ENCODE measurements around the gene MYO16. TPM values are rescaled to one million over a fixed set of nuclear protein-coding genes. Genes with fewer than 3 reads are reported as not detected.
"Not testable (repeated sequence)": the region's sequence is repeated elsewhere in the genome, so short reads cannot be mapped to it uniquely, and the experiment has no call there.

Gene MYO16
- total RNA-seq, 1 donor from 2014 or later: not detected

DNA sequence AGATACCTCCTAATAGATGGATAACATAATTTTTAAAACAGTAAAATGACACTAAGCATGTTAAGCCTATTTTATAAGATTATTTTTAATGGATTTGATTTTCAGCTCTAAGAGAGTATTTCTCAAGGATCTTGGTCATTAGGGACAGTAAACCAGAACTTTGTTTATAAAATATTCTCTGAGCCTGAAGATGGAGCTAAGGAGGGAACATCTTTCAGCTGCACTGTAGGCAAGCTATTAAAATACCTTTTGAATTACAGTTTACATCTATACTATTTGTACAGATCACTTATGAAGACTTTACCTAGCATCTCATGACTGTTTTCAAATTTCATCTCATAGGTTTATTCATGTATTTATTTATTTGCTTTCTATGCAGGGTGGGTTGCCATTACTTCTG is 345.3 kb downstream of the MYO16 start:
- no peak for DNase-seq (ENCODE audit: low read depth in 2 of 2)

DNA sequence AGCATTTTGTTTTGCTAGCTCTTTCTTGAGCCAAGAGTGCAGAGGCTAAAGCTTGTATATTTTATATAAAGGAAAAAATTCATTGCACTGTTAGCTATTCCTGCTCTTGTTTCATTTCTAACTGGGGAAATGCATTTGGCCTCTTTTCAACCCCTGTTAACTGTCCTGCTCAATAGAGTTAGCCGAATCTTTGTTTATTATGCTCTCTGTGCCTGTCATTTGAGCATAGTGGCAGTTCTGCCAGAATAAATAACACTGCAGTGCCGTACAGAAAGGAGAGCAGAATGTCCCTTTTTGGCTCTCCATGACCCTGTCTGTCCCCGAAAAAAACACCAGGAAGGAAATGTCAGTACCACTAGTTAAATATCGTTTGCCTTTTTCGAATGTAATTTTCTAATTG is 350.8 kb downstream of the MYO16 start:
- peak in 1 of 2 donors; percentile 84 for DNase-seq (ENCODE audit: low read depth in 2 of 2)

DNA sequence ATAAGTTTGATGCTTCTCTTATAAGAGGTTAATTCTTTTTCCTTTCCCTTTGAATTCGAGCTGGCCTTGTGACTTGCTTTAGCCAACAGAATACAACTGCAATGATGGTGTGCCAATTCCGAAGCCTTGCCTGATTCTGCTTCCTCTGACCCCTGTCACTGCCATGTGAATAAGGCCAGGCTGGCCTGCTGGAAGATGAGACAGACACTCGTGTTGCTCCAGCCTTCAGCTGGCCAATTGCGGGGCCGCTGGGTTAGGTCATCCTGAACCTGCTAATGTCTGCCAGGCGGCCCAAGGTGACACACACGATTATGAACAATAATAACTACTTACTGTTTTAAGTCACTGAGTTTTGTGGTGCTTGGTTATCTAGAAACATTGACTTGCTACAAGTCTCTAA is 352.0 kb downstream of the MYO16 start:
- DNase-seq (ENCODE audit: low read depth in 2 of 2): no peak

DNA sequence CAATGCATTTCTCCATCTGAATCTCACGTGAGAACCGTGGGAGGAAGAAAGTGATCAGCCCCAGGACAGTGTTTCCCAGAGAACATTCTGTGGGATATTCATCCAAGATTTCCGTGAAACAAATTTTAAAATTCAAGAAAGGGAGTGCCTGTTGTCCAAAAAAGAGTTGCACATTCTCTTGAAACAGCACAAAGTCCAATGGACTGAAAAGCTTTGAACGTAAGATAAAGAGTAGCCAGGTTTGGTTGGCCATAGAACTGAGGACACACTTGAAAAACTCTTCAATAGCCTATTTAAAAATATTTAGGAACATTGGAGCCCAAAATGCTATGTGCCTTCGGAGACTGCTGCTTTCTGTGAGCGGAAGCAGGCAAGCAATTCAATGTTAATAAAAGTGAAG is 353.9 kb downstream of the MYO16 start:
- no peak for DNase-seq (ENCODE audit: low read depth in 2 of 2)

DNA sequence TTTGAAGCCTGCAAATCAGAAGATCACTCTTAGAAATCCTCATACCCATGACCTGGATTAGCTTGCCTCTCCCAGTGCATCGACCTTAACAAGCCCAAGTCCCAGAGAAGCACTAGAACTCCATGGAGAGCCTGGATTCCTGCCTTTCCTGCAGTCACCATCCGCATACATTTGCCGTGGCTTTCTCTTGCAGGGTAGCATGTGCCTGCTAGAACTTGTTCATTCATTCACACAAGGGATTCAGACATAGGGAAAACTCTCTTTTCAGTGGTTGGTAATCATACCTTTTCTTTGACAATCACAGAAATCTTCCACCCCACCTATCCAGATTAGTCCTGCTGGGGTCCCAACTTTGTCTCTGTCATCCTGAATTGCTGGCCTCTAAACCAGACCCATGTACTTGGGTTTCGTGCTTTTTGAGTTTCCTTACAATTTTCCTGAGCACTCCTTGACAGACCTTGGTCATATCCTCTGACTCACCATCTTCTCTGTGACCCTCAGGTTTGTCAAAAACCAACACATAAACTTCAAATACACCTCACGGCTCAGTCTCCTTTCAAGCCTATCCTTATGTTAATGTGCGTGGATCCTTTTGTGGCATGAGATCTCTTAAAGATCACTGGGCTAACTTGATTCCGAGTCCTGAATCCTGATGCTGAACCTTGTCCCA is 355.0 kb downstream of the MYO16 start:
- DNase-seq (ENCODE audit: low read depth in 2 of 2): no peak

DNA sequence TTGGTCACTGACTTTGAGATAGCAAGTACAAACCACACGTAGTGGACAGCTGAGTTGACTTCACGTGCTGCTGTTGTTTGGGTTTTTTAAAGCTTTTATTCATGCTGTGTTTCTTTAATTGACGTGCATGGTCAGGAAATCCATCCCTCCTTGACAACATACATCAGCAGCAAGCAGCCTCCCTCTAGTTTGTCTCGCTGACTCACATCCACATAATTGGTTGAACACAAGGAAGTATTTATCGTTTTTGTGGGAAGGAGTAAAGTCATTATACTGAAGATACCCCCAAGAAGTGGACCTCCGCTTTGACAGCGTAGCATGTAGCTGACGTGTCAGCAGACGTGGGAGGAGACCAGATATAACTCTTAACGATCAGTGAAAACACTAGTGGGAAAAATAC is 355.8 kb downstream of the MYO16 start:
- no peak for DNase-seq (ENCODE audit: low read depth in 2 of 2)

DNA sequence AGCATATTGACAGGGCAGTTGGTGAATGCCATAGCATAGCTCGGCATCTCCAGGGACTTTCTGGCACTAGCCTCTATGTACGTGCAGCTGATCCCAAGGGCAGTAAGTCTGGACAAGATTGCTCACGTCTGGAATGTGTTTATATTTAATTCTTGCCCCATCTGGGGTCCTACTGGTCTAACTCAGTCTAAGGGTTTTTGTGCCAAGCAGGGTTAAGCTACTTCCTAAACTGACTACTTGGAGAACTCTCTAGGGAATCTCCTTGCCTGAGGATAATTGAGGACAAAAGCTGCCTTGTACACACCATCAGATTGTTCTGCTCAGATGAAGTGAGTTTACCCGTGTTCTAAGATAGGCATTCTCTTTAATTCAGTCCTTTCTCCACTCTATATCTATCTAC is 358.1 kb downstream of the MYO16 start:
- DNase-seq (ENCODE audit: low read depth in 2 of 2): no peak

DNA sequence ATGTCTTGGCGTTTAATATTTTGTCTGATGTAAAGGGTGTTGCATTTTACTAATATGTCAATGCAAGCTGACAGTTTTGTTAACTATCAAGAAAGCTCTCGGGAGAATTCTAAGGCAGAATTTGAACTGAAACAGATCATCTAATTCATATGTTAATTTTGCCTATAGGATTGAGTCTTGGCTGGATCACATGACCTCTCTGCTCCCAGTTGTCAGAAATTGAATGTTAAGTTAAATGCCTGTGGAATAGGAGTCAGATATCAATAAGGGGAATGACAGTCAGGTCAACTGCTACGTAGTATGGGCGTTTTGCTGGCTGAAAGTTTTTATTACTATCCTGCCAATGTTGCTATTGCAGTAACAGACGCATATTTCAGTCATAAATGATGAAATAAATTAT is 358.5 kb downstream of the MYO16 start:
- DNase-seq (ENCODE audit: low read depth in 2 of 2): no peak

DNA sequence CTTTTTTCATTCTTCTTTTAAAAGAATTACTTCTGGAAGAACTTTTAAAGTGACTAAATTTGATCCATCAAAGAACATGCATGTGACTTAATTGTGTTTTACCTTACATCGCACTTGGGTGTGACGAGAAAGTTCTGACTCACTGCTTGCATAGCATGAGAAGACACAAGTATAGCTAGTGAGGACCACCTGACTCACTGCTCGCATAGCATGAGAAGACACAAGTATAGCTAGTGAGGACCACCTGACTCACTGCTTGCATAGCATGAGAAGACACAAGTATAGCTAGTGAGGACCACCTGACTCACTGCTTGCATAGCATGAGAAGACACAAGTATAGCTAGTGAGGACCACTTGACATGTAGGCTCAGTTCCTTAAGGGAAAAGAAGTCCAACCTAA is 362.0 kb downstream of the MYO16 start:
- not testable (repeated sequence) for DNase-seq (ENCODE audit: low read depth in 2 of 2)

DNA sequence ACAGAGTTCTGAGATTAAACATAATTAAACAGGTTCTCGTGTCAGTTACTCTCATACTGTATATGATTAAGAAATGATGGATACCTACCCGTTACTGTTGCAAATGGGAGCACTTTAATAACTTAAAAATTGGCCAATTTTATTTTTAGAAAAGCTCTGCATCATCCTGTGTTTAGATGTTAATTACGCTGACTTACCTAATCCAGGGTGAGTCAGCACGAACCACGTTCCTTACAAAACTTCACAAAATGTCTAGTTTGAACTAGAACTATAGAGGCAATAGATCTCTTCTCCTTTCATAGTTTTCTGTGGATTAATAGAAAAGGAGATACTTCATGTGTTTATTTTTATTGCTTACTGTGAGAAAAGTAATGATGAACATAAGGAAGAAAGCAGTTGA is 363.9 kb downstream of the MYO16 start:
- DNase-seq (ENCODE audit: low read depth in 2 of 2): no peak

DNA sequence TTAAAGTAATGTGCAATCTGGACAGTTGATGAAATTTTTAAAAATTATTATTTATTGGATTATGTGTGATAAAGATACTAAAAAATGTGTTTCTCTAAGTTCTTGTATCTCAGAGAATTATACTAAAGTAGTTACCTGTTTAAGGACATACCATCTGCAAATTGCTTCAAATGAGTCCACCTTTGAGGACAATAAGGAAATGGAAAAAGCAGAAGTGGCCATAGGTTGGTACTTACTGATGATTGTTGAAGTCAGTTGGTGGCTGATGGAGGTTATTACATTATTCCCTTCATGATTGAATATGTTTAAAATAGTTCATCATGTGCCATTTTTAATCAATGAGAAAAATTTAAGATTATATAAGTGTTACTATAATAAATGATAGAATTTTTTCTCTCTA is 367.0 kb downstream of the MYO16 start:
- DNase-seq (ENCODE audit: low read depth in 2 of 2): no peak

DNA sequence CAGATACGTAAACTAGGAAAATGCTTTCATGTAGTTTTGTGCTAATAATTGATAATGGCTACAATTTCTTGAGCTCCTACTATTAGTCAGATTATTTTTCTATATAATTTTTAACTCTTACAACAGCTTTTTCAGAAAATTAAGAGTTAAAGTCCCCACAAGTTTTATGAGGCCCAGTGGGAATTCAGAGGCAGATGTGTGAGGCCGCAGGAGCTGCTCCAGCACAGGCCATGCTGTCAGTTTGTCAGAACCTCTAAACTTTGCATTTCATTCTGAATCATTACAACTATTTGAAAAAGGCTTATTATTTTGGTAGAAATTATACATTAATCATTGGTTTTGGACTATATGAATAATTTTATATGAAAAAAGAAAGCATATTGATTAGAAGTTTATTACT is 370.8 kb downstream of the MYO16 start:
- DNase-seq (ENCODE audit: low read depth in 2 of 2): no peak

DNA sequence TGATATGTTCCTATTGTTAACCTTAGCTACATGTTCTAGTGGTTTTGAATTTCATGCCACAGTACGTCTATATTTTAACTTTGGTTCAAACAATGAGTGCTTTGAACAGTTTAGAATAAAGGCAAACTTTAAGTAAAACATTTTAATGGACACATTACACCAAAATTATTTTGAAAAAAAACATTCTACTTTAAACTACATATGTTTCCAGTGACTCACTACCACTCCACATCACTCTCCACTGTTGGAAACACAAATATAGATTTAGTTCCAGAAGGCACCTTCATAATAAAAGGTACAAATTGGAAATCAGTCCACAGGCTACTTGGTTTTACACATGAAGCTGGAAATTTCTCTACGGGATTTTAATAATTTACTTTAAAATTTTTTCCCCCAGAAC is 373.5 kb downstream of the MYO16 start:
- no peak for DNase-seq (ENCODE audit: low read depth in 2 of 2)

DNA sequence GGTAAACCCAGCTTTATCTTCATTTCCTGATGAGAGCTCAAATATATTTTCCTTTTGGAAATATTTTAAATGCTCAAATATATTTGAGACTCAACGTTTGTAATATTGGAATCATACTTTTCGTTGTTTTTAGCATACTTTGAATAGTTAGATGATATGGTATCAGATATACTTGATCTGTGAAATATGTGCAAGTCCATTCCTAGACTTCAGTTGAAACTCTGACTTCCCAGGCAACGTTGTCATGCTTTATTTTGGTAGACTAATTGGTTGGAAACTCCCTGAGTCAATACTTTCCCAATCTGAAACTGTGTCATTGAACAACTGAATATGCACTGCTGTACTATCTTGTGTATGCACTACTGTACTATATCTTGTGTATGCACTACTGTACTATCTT is 378.5 kb downstream of the MYO16 start:
- DNase-seq (ENCODE audit: low read depth in 2 of 2): no peak

DNA sequence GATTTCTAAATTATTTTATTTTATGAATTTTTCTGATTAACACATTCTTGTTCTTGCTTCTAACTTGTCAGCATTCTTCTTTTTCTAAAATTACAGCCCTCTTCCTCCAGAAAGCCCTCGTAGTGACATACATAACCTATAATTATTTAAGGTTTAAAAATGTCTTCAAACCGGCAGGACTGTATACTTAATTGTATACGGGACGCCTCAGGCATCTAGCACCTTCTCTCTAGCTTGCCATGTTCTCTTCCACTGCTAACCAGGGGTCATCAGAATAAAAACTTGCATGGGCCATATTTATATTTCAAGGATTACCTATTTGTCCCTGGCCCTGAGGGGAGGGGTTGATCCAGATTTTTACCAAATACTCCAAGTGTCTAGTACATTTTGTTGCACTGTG is 380.3 kb downstream of the MYO16 start:
- no peak for DNase-seq (ENCODE audit: low read depth in 2 of 2)

DNA sequence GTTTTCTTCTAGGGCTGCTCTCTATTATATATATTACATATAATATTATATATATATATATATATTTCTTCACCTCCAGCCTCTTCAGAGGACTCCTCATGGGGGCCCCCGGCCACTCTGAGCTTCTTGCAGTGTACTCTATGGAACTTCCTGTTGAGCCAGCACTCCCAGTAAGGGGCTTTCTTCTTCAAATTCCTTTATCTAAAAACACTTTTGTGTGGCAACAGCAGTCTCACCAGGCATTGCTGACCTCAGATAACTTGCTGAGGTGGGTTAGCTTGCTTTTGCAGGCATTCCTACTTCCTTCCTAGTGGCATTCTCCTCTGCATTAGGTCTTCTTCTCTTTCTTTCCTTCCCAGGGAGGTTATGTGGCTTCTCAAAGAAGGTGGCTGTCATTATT is 381.5 kb downstream of the MYO16 start:
- no peak for DNase-seq (ENCODE audit: low read depth in 2 of 2)

DNA sequence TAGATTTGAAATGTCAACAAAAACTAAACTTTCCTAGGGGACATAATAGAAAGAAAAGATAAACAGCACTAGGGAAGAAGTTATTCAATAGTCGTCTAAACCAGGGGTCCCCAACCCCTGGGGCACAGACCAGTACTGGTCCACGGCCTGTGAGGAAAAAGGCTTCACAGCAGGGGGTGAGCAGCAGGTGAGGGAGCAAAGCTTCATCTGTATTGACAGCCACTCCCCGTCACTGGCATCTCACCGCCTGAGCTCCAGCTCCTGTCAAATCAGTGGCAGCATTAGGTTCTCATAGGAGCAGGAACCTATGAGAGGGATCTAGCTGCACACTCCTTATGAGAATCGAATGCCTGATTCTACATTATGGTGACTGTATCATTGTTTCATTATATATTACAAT is 382.7 kb downstream of the MYO16 start:
- no peak for DNase-seq (ENCODE audit: low read depth in 2 of 2)

DNA sequence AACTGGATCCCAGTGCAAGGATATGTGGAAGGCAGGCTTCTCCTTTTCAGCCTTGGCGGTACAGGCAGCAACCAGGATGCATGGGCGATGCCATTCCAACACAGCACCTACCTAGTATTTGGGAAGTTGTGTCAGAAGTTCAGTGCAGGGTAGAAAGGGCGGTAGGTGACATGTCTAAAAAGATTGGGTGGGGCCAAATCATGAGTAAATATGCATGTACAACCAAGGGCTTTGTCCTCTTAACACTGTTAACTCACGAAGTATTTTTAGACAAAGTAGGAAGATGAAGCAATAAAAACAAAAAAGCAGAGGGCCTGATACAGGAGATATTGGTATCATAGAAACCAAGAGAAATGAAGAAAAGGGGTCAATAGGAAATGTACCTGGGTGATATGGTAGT is 392.1 kb downstream of the MYO16 start:
- no peak for DNase-seq (ENCODE audit: low read depth in 2 of 2)

DNA sequence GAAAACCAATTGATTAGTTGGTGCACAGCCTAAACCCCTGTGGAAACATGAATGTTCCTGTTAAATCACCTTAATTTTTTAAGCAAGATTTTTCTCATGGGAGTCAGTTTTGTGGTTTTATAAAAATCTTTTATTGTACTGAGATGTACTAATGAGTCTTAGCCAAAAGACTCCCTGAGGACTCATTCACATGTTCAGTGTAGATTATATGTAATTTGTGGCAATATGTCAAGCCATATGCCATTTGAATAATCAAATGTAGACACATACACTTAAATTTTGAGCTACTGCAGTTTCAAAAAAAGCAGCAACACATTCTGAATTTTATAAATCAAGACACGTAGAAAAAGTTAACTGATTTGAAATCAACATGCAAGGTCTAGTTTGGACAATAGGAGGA is 395.2 kb downstream of the MYO16 start:
- no peak for DNase-seq (ENCODE audit: low read depth in 2 of 2)

DNA sequence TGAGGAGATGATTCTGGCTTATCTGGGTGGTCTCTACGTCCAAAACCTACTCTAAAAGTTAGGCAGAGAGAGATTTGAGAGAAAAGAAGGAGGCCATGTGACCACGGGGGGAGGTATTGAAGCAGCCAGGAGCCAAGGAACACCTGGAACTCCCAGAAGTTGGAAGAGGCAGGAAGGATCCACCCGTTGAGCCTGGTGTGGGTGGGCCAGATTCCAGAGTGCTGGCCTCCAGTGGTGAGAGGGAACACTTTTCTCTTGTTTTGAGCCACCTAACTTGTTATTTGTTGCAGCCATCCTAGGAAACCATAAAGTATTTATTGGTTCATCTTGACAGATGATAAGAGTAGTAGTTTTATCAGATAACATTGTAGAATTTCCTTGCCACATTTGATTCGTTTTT is 396.9 kb downstream of the MYO16 start:
- no peak for DNase-seq (ENCODE audit: low read depth in 2 of 2)

DNA sequence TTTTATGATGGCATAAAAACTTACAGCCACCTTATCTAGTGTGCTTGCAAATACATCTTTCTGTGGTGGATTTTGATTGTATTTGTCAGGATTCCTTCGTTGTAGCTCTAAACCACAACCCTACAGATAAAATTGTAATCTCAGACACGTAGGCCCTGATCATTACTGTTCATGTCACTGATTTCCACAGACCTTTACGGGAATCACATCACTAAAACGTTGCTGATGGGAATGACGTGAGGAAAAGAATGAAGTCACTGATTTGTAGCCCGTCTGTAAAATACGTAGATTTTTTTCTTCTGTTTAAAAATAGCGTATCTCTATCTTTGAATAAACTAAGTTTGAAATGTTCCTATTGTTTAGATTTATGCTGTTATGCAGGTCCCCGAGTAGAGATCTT is 399.2 kb downstream of the MYO16 start:
- no peak for DNase-seq (ENCODE audit: low read depth in 2 of 2)

DNA sequence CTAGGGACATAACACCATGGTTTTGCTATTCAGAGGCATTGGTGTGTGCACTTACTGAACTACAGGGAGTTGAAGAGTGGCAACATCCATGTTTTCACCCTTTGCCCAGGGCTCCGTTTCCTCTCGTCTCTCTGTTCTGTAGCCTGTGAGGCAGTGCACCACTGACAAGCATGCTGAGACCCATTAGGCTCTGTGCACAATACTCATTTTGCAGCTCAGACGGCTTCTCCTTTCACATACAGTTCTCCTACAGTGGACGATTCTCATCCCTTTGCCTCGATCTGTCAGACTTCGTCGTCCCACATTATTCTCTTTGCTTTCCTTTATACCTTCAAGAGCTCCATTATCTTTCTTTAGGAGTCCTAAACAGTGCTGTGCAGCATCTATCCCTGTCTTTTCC is 403.7 kb downstream of the MYO16 start:
- no peak for DNase-seq (ENCODE audit: low read depth in 2 of 2)

DNA sequence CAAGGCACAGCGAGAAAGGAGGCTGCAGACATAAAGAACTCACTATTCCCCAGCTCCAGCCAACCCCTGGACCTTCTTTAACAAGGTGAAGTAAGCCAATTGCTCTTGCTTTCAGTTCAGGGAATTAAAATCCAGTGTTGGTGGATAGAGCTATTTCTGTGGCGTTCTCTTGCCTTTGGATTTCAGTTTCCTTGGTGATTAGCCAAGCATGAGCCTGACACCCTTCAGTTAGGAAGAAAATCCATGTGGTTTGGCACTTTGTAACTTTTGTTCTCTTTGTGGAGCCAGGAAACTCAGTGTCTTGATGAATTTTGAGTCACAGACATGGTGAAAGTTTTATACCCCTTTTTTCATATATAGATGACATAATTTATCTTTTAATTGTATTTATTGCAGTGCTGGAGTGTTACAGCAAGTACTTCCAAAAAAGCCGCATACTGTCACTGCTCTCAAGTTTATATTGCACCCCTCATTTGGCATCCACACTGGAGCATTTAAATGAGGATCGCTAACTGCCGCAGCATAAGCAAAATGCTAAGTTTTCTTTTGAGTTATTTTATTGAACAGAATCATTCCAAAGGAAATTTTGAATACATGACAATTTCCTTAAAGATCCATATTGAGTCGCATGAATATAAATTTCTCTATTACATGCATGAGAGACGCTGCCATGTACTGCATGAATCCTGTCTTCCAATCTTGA is 406.8 kb downstream of the MYO16 start:
- DNase-seq (ENCODE audit: low read depth in 2 of 2): no peak

DNA sequence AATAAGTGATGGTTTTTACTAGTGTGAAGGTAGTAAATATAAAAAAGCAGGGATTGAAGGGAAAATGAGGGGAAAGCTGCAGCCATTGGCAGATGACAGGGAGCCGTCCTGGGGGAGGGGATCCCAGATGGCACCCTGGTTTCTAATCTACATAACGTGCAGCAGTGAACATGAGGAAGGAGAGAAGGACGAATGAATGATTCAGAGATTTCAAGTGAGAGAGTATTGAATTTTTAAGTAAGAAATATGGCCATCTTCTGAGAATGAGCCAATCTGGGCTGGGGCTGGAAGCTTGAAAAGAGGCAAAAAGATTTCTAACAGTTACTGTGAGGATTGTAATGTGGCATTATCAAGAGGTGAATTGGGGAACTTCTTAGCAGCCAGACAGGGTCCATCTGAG is 414.2 kb downstream of the MYO16 start:
- no peak for DNase-seq (ENCODE audit: low read depth in 2 of 2)

Measured in lung microvascular endothelial cell (primary cell).